BLaER1 (cell line): ENCODE measurements around the gene PRKCA.

Experiments used
- H3K27ac ChIP-seq: shearing (Covaris generic); formaldehyde crosslinking; 2 replicates; pipeline ENCODE4 v1.8.1; 2022
- H3K27me3 ChIP-seq: shearing (Covaris generic); formaldehyde crosslinking; 2 replicates; pipeline ENCODE4 v1.8.1; 2022
- H3K36me3 ChIP-seq: shearing (Covaris generic); formaldehyde crosslinking; 2 replicates; pipeline ENCODE4 v1.8.1; 2022
- H3K4me1 ChIP-seq: shearing (Covaris generic); formaldehyde crosslinking; 2 replicates; pipeline ENCODE4 v1.8.1; 2022
- H3K4me2 ChIP-seq: shearing (Covaris generic); formaldehyde crosslinking; 2 replicates; pipeline ENCODE4 v1.8.1; 2022
- H3K4me3 ChIP-seq: shearing (Covaris generic); formaldehyde crosslinking; 2 replicates; pipeline ENCODE4 v1.8.1; 2022
- H3K9ac ChIP-seq: shearing (Covaris generic); formaldehyde crosslinking; 2 replicates; pipeline ENCODE4 v1.8.1; 2022
- H3K9me3 ChIP-seq: shearing (Covaris generic); formaldehyde crosslinking; 2 replicates; pipeline ENCODE4 v1.8.1; 2022
- H4K20me1 ChIP-seq: shearing (Covaris generic); formaldehyde crosslinking; 2 replicates; pipeline ENCODE4 v1.8.1; 2022
- Cebpa-rat ChIP-seq: shearing (Covaris generic); IDR thresholded peaks from 2 replicates; pipeline ENCODE4 v1.8.1; 2022

PRKCA gene

DNA sequence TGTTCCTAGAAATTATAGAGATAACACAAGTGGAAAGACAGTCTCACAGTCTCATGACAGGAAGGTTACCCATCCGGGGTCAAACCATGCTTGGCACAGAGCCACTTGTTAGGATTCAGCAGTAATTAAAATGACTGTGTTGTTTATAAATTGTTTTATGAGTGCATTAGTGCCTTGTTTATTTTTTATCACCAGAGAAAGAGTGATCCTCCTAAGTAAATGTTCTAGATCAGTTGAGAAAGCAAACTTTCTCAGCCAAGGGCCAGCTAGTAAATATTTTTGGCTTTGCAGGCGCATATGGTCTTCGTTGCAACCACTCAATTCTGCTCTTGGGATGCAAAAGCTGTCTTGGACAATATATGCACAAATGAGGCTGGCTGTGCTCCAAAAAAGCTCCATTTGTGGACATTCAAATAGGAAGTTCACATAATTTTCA is 278.6 kb downstream of the PRKCA start:
- no peak for TF ChIP-seq Cebpa-rat
- Histone ChIP-seq H3K9ac (no peak overlapping the region), H3K4me2 (no peak overlapping the region), H3K36me3 (no peaks in the 10 kb centered on the region), H3K4me1 (peaks cover 15% of the 10 kb centered on the region), H3K27me3 (no peaks in the 10 kb centered on the region), H4K20me1 (no peaks in the 10 kb centered on the region), H3K4me3 (no peak overlapping the region), H3K27ac (no peak overlapping the region), H3K9me3 (peaks cover 11% of the 10 kb centered on the region; the same call in 1 of the 2 replicates)

DNA sequence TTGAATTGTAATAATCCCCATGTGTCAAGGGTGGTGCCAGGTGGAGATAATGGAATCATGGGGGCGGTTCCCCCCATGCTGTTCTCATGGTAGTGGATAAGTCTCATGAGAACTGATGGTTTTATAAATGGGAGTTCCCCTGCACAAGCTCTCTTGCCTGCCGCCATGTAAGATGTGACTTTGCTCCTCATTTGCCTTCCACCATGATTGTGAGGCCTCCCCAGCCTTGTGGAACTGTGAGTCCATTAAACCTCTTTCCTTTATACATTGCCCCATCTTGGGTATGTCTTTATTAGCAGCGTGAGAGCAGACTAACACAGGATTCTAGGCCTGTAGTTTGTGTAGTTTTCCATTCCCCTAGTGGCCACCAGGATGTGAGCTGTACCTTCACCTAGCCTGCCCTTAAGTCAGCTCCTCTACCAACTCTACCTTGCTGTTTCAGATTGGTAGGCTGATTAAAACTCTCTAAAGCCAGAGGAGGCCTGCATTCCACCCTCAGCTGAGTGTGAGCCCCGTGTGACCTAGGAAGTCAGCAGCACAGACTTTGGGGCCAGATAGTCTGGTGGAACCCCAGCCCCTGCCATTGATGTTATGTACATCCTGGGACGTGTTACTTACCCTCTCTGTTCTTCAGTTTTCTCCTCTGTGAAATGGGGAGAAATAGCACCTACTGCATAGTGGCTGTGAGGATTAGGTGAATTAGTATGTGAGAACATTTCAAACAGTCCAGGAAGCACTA is 280.1 kb downstream of the PRKCA start:
- no peak overlapping the region for H3K27ac ChIP-seq
- H3K36me3 ChIP-seq = no peaks in the 10 kb centered on the region
- H4K20me1 ChIP-seq = no peaks in the 10 kb centered on the region
- peaks cover 17% of the 10 kb centered on the region for H3K4me1 ChIP-seq
- H3K27me3 ChIP-seq = no peaks in the 10 kb centered on the region
- TF ChIP-seq Cebpa-rat = no peak
- no peak overlapping the region for H3K9ac ChIP-seq
- H3K9me3 ChIP-seq = peaks cover 11% of the 10 kb centered on the region; the same call in 1 of the 2 replicates
- H3K4me3 ChIP-seq = no peak overlapping the region
- peak overlapping the region; percentile 53; the same call in 1 of the 2 replicates for H3K4me2 ChIP-seq

DNA sequence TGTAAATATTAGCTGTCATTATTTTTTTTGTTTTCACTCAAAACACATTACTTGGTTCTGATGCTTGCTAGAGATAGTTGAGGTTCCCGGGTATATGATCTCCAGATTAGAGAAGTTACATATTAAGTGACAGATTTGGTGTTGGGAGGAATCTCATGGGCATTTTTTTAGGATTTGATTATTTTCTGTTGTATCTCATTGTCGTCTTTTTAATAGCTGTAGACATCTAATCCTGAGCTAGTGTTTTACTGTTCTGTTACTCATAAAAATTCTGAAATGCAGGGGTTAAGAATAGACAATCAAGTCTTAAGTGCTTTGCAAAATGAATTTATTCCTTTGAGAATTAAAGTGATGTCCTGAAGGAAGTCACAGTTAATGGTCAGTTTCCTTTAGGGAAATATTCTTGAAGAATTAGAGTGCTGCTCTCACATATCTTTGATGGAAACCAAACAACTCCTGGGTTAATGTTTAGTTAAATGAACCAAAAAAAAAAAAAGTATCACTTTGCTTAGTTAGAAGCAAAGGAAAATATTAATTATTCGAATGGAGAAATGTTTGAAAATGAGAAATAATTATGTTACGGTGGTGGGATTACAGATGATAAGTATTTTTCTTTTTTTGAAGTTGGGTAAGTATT is 280.8 kb downstream of the PRKCA start:
- Histone ChIP-seq H3K9ac (no peak overlapping the region), H3K27ac (no peak overlapping the region), H3K9me3 (peaks cover 11% of the 10 kb centered on the region; the same call in 1 of the 2 replicates), H3K27me3 (no peaks in the 10 kb centered on the region), H4K20me1 (no peaks in the 10 kb centered on the region), H3K4me1 (peaks cover 17% of the 10 kb centered on the region), H3K4me2 (peak overlapping the region; percentile 53), H3K4me3 (no peak overlapping the region), H3K36me3 (no peaks in the 10 kb centered on the region)
- no peak for TF ChIP-seq Cebpa-rat

DNA sequence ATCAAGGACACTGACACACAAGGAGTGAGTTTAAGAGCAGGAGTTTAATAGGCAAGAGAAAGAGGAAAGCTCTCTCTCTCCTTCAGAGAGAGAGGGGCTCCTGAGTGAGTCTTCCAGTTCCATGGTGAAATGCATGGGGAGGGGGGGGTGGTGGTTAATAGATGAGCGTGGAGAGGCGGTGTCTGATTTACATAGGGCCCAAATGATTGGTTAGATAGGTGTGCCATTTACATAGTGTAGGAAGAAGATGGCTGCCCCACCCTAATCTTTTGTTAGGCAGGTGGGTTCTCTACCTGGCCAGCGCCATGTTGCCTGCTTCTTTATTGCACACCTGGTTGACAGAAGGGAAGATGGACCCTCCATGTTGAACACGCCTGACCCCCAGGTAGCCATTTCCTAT is 282.5 kb downstream of the PRKCA start:
- H3K4me3 ChIP-seq = no peak overlapping the region
- H4K20me1 ChIP-seq = no peaks in the 10 kb centered on the region
- H3K9me3 ChIP-seq = peaks cover 11% of the 10 kb centered on the region; the same call in 1 of the 2 replicates
- peaks cover 17% of the 10 kb centered on the region for H3K4me1 ChIP-seq
- TF ChIP-seq Cebpa-rat = no peak
- no peak overlapping the region for H3K4me2 ChIP-seq
- H3K36me3 ChIP-seq = no peaks in the 10 kb centered on the region
- no peak overlapping the region for H3K9ac ChIP-seq
- H3K27ac ChIP-seq = no peak overlapping the region
- no peaks in the 10 kb centered on the region for H3K27me3 ChIP-seq

DNA sequence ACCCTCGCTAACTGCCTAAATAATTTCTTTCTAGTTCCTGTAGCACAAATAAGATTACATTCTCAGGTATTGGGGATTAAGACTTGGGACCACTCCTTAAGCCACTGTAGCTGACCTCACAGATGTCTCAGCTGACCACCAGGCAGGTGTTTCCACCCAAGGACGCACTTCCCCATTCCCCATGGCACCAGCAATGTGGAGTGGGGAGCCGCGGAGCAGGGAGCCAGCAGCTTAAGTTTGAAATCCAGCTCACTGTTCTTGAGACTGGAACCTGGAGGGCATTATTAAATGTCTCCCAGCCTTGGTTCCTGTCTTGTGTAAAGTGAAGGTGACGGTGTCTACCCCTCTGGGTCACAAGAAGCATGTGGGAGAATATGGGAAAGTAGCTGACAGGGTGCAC is 283.1 kb downstream of the PRKCA start:
- Histone ChIP-seq H3K9me3 (peaks cover 11% of the 10 kb centered on the region; the same call in 1 of the 2 replicates), H4K20me1 (no peaks in the 10 kb centered on the region), H3K4me3 (no peak overlapping the region), H3K36me3 (no peaks in the 10 kb centered on the region), H3K9ac (no peak overlapping the region), H3K27ac (no peak overlapping the region), H3K27me3 (no peaks in the 10 kb centered on the region), H3K4me2 (no peak overlapping the region), H3K4me1 (peaks cover 17% of the 10 kb centered on the region)
- no peak for TF ChIP-seq Cebpa-rat

DNA sequence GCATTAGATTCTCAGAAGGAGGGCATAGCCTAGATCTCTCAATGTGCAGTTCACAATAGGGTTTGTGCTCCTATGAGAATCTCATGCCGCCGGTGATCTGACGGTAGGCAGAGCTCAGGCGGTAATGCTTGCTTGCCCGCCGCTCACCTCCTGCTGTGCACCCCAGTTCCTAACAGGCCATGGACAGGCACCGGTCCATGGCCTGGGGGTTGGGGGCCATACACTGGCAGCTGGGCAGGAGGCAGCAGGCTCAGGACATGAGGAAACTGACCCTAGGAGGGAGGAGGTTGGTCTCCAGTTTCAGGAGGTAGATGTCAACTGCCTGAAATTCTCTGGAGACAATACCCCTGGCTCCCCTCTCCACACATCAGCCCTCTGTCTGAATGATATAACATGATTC is 287.5 kb downstream of the PRKCA start:
- H3K27me3 ChIP-seq = no peaks in the 10 kb centered on the region
- H3K4me3 ChIP-seq = no peak overlapping the region
- H3K4me1 ChIP-seq = 0 out of 2 replicates have a peak, but pooled peaks cover 4% of the 10 kb centered on the region
- H3K9ac ChIP-seq = no peak overlapping the region
- no peaks in the 10 kb centered on the region for H3K9me3 ChIP-seq
- H3K36me3 ChIP-seq = no peaks in the 10 kb centered on the region
- H3K27ac ChIP-seq = no peak overlapping the region
- H4K20me1 ChIP-seq = no peaks in the 10 kb centered on the region
- no peak for TF ChIP-seq Cebpa-rat
- no peak overlapping the region for H3K4me2 ChIP-seq

DNA sequence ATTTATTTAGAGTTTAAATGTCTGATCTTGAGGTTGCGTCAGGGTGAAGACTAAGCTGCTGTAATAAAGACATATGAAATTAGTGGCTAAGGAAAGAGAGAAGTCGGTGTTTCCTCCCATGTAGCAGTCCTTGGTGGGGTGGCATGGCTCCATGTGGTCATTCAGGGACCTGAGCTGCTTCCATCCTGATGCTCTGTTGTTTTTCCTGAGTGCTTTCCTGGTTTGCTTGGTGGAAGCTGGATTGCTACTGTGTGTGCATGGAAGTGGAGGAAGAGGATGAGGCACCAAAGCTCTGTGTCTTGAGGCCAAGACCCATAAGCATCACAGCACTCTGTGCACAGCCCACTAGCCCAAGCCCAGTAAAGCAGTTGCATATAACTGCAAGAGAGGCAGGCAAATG is 290.7 kb downstream of the PRKCA start:
- no peak overlapping the region for H3K4me2 ChIP-seq
- H4K20me1 ChIP-seq = no peaks in the 10 kb centered on the region
- H3K36me3 ChIP-seq = no peaks in the 10 kb centered on the region
- no peaks in the 10 kb centered on the region for H3K27me3 ChIP-seq
- 0 out of 2 replicates have a peak, but pooled peaks cover 4% of the 10 kb centered on the region for H3K9me3 ChIP-seq
- H3K4me1 ChIP-seq = no peaks in the 10 kb centered on the region
- TF ChIP-seq Cebpa-rat = no peak
- H3K27ac ChIP-seq = no peak overlapping the region
- H3K4me3 ChIP-seq = no peak overlapping the region
- H3K9ac ChIP-seq = no peak overlapping the region

DNA sequence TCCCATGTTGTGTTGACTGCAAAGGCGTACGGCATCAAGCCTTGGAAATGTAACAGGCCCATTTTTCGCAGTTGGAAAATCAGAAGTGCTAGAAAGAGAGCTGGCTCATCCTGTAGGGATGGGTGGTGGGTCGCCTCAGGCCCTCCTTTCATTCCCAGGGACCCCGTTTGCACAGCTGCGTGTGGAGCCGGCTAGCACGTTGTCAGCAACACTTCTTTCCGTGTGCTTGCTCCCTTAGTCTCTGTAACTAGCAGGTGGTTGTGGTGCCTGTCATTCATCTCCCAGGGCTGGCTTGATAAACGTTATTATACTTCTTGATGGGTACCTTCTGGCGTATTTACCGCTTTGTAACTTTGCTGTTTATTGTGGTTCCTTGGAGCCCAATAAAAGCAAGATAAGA is 293.5 kb downstream of the PRKCA start:
- no peak overlapping the region for H3K4me2 ChIP-seq

DNA sequence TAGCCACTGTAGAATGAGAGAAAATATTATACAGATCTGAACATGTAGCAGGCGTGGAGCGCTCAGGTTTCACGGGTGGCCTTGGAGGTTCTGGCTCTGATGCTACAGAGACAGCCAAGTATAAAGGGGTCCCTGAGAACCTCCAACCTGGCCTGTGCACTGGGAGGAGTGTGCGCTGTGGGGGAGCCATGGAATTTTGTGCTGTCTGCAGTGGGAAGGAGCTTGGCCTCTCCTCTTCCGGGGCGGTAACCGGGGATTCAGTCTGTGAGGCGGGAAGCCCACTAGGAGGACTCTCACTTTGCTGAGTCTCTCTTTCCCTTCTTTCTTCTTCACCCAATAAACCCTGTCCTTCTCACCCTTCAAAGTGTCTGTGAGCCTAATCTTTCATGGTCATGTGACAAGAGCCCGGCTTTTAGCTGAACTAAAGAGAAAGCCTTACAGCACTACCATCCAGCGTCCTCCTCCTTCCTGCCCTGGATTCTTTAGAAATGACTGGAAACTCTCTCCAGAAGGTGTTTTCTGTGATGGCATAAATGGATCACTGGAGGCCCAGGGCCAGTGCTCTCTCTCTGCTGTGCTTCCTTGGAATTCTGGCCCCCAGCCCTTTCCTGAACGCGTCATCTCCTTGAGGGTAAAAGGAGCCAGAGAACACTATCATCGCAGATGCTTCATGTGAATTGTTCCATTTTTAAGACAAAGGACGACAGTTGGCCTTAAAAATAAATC is 300.4 kb downstream of the PRKCA start:
- Histone ChIP-seq H3K4me2 (no peak overlapping the region), H3K4me3 (no peak overlapping the region), H3K36me3 (no peaks in the 10 kb centered on the region), H3K9ac (no peak overlapping the region), H3K27ac (no peak overlapping the region), H3K4me1 (no peaks in the 10 kb centered on the region), H3K9me3 (0 out of 2 replicates have a peak, but pooled peaks cover under 1% of the 10 kb centered on the region), H4K20me1 (no peaks in the 10 kb centered on the region), H3K27me3 (no peaks in the 10 kb centered on the region)
- TF ChIP-seq Cebpa-rat = no peak

More for the DNA sequence above, 293.5 kb downstream of the PRKCA start:
- no peak overlapping the region for H3K27ac ChIP-seq
- H4K20me1 ChIP-seq = no peaks in the 10 kb centered on the region
- 0 out of 2 replicates have a peak, but pooled peaks cover 4% of the 10 kb centered on the region for H3K9me3 ChIP-seq
- H3K4me1 ChIP-seq = no peaks in the 10 kb centered on the region
- no peaks in the 10 kb centered on the region for H3K27me3 ChIP-seq
- no peak for TF ChIP-seq Cebpa-rat
- H3K9ac ChIP-seq = no peak overlapping the region
- H3K4me3 ChIP-seq = no peak overlapping the region
- no peaks in the 10 kb centered on the region for H3K36me3 ChIP-seq

DNA sequence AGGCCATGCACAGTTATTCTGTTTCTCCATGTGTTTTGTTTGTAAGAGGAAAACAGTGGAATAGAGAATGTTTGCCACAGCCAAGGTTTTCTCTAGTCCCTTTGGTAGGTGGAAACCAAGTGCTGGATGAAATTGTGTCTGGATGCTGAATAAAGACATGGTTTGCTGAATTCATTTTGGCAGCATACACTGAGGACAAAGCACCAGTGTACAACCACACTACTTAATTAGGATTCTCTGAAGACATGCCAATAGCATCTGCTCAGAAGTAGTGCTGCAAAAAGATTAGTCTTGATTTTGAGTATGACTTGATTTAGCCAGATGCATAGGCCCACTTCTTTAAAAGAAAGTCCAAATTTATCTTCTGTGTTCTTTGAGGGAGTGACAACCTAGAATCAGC is 302.0 kb downstream of the PRKCA start:
- Histone ChIP-seq H3K9ac (no peak overlapping the region), H3K27me3 (no peaks in the 10 kb centered on the region), H4K20me1 (no peaks in the 10 kb centered on the region), H3K36me3 (no peaks in the 10 kb centered on the region), H3K4me3 (no peak overlapping the region), H3K27ac (no peak overlapping the region), H3K4me2 (no peak overlapping the region), H3K4me1 (no peaks in the 10 kb centered on the region), H3K9me3 (peaks cover 16% of the 10 kb centered on the region)
- TF ChIP-seq Cebpa-rat = no peak
